Skeletal muscle cell (primary cell): ENCODE results near the gene VSIG10.
"Not testable (repeated sequence)": the region's sequence is repeated elsewhere in the genome, so short reads cannot be mapped to it uniquely, and the experiment has no call there.

Source experiments
- DNase-seq: peaks from one replicate; pipeline ENCODE4 v3.0.0-alpha.2; 2010; ENCODE audit warnings: low read depth
- H3K4me3 ChIP-seq: 2 replicates; pipeline ENCODE4 v1.5.1; 2011; ENCODE audit warnings: low read depth, mild to moderate bottlenecking, control low read depth, low read length, moderate library complexity

Gene VSIG10

DNA sequence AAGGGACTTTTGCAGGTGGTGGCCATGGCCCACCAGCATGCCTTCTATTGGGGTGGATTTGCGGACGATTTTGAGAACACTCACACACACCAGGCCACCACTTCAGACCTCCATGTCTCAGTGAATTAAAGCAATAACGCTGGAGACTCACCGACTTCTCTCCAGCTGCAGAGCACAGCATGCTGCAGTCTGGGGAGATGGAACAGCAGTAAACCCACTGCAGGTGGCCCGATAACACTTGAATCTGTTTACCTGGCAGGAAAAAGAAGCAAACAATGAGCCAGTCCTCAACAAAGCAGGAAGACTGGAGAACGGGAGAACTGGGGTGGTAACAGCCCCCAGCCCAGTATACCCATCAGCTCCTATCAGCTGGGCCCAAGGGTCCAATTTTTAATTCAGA, 65.7 kb downstream of the VSIG10 start:
- no peak overlapping the region for H3K4me3 ChIP-seq
- no peak for DNase-seq

DNA sequence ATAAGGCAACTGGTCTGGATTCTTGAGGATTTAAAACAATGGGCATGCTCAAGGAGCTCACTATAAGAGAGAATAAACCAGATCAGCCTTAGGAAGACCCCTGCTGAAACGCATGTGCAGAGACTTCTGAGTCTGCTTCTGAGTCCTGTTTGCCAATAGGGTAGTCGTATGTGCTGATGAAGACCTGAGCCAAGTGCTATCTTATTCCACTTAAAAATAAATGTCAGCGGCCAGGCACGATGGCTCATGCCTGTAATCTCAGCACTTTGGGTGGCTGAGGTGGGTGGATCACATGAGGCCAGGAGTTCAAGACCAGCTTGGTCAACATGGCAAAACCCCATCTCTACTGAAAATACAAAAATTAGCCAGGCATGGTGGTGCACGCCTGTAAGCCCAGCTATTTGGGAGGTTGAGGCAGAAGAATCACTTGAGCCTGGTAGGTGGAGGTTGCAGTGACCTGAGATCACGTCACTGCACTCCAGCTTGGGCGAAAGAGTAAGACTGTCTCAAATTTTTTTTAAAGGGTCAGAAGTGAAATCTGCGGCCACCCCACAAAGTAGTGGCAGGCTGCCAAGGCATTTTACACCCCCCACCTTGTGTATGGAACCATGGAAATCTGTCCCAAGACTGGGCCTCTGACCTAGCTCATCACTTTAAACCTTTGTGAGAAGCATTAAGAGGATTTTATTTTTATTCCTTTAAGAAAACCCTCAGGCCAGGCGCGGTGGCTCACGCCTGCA, 67.0 kb downstream of the VSIG10 start:
- no peak for DNase-seq
- H3K4me3 ChIP-seq: no peak overlapping the region

DNA sequence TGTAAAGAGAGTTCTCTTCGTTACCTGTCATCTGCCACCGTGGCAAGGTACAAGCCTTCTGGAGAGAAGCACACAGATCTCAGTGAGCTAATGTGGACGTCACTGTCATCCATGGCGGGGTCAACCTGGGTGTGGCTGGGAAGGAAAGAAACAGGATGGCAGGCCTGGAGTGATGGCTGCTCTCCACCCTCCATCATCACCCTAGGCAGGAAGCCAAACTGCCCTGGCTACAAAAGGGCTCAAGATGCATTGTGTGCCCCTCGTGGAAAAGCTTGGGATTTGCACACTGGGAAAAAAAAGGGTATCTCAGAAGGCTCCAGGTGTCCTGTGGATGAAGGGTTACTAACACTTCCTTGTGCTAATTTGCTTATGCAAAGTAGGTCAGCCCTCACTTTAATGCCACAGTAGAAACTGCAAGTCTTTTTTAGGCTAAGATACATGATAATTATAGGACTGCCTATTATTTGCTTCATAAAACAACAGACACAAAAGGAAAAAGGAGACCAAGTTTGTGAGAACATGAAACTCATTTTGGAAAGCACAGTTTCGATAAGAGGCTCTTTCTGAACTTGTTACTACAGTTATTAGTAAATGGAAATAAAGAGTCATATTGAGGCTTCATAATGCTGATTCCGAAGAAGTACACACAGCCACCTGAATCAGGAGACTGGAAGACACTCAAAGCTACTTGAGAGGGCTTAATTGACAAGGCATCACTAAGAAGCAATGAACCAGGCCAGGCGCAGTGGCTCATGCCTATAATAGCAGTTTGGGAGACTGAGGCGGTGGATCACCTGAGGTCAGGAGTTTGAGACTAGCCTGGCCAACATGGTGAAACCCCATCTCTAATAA, 68.4 kb downstream of the VSIG10 start:
- no peak overlapping the region for H3K4me3 ChIP-seq
- no peak for DNase-seq

GRCh38 chr12:118034429-118035189, 69.2 kb downstream of the VSIG10 start:
- H3K4me3 ChIP-seq: no peak overlapping the region
- no peak for DNase-seq

DNA sequence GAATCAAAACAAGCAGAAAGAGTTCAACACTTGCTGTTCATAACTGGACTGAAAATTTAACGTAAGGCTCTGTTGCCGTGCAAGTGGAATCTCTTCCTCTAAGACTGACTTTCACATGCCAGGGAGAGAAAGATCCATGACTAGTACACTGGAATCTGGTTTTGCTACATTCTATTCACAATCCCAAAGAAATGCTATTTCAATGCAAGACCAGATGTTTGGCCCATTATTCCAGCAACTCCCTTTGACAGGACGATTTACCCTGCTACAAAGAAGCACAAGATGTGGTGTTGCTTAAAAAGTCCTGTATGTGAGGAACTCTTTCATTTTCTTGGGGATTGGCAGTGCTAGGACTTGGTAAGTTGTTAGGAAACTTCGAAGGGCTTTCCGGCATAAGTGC, 69.9 kb downstream of the VSIG10 start:
- H3K4me3 ChIP-seq: no peak overlapping the region
- no peak for DNase-seq

DNA sequence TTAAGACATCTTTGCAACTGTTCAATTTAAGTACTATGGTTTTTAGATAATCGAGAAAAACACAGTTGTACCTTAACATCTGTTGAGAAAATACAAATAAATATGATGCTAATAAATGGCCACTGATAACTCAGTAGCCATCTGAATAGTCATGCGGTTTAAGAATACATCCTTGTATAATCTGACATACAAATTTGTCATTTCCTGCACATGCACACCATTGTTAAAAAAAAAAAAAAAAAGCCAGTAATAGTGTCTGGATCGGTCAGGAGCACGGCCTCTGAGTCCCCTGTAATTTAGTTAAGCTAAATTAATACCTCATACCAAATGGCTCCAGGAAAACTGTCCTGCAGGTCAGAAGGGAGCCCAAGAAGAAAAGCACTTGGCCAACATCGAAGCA, 70.5 kb downstream of the VSIG10 start:
- no peak for DNase-seq
- H3K4me3 ChIP-seq: no peak overlapping the region

GRCh38 chr12:118032188-118032587, 71.6 kb downstream of the VSIG10 start:
- DNase-seq: no peak
- H3K4me3 ChIP-seq: no peak overlapping the region

DNA sequence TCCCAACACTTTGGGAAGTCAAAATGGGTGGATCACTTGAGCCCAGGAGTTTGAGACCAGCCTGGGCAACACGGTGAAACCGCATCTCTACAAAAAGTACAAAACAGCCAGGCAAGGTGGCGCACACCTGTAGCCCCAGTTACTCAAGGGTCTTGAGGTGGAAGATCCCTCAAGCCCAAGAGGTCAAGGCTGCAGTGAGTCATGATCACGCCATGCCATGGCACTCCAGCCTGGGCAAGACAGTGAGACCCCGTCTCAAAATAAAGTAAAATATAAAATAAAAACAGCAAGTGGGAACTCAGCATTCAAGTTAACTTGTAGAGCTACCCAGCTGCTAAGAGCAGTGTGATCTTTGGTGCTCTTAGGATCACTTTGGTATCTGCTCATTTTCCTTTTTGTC, 74.6 kb downstream of the VSIG10 start:
- no peak for DNase-seq
- H3K4me3 ChIP-seq: no peak overlapping the region

GRCh38 chr12:118025168-118025567, 78.6 kb downstream of the VSIG10 start:
- no peak overlapping the region for H3K4me3 ChIP-seq
- no peak for DNase-seq

DNA sequence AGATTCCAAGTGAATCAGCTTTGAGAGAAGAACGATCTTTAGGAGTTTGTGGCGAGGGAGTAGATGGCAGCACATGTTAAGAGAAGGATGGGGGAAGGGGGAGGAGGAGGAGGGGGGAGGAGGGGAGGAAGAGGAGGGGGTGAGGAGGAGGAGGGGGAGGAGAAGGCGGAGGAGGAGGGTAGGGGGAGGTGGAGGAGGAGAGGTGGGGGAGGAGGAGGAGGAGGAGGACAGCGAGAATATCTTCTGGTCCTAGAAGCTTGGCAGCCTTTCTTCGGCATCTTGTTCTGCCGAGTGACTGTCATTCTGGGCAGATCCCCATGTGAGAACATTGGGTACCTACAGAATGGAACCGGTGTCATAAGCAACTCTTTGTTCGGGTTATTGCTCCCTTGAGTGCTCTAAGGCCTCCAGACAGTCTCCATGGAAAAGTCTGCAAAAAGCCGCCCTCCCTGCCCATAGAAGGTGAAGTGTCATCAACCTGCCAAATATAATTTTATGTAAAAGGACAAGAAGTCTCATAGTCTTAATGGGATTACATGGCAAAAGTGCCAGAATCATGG, 80.4 kb downstream of the VSIG10 start:
- no peak for DNase-seq
- no peak overlapping the region for H3K4me3 ChIP-seq

DNA sequence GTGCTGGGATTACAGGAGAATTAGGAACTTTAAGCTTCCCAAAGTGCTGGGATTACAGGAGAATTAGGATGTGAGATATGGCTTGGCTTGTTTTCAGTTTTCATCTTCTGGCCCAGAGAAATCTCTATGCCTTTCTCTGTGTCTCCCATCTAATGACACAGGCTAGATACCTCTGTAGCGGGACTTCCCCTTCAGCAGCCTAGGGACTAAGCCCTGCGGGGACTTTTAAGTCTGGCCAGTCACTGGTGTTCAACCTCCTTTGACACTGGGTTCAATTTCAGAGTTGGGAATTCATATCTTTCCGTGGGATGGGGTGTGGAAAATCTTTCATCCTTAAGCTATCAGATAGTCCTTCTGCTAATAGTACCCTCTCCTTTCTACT, 81.1 kb downstream of the VSIG10 start:
- no peak for DNase-seq
- H3K4me3 ChIP-seq: no peak overlapping the region

- DNase-seq, H3K4me3 ChIP-seq: not testable (repeated sequence)
These were observed 81.6 kb downstream of the VSIG10 start for GRCh38 chr12:118022097-118022727.

DNA sequence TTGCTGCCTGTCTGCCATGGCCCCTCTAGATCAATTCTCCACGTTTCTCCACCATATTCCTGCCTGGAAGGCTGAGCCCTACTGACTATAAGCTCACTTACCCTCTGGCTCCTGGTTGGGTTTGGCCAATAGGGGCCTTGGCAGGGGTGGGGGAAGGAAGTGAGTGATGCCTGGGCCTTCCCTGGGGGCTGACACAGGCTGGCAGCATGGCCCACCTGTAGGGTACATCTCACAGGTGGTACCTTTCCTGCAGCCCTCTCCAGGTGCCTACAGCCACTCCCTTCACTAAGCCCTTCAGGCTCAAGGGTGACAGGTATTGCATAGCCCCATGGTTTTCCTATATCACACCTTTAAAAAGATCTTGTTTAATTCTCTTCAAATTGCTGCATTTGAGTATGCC, 83.8 kb downstream of the VSIG10 start:
- H3K4me3 ChIP-seq: no peak overlapping the region

DNA sequence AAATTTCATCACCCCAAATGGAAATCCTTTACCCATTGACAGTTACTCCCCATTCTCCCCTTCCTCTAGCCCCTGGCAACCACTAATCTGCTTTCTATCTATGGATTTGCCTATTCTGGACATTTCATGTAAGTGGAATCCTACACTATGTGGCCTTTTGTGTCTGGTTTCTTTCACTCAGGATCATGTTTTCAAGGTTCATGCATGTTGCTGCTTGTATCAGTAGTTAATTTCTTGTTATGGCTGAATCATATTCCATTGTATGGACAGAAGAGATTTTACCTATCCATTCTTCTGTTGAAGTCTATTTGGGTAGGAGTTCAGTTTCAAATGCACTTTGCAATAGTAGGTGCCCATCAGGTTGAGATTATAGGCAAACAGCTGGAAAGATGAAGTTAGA, 85.9 kb downstream of the VSIG10 start:
- H3K4me3 ChIP-seq: no peak overlapping the region
- no peak for DNase-seq

More for the DNA sequence above, 83.8 kb downstream of the VSIG10 start:
- no peak for DNase-seq

DNA sequence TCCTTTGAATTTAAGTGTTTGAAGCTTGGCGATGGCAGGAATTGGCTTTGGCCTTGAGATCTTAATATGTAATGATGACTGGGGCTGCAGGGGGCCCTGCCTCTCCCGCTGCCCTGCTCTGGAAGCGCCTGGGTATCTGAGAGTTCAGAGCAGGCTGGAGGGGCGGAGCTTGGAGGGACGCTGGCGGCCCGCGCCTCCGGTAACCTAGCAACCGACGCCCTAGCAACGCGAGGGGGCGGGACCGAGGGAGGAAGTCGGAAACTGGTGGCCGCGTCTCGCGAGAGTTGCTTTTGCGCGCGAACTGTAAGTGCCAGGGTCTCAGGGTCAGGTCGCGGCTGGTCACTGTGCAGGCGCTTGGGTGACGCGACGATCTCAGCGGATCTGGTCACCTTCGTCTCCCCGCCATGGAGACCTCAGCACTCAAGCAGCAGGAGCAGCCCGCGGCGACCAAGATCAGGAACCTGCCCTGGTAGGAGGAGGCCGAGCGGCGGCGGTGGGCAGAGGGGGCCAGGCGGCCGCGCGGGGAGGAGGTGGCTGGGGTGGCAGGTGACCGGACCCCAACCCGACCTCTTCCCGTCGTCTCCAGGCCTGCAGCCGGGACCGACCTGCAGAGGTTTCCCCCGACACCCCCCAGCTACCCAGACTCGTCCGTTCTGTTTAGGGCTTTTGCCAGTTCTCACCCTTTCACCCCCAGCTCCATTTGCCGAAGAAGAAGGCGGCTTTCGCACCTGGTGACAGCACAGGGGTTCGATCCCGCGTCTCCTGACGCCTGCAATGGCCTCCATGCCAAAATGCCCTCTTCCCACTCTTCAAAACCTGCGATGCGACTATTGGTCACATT, 87.2 kb downstream of the VSIG10 start, which contains the start of gene RFC5:
Gene RFC5, plus strand, starts transcription at position 280 of the 841 bp plus-strand sequence. Its CDS starts 125 bp downstream, at position 405.
- peak; percentile 89 for DNase-seq
- peak within 1 kb of the TSS; percentile 74 for H3K4me3 ChIP-seq

GRCh38 chr12:118015944-118016343, 87.9 kb downstream of the VSIG10 start:
- peak overlapping the region; percentile 74 for H3K4me3 ChIP-seq
- DNase-seq: no peak

DNA sequence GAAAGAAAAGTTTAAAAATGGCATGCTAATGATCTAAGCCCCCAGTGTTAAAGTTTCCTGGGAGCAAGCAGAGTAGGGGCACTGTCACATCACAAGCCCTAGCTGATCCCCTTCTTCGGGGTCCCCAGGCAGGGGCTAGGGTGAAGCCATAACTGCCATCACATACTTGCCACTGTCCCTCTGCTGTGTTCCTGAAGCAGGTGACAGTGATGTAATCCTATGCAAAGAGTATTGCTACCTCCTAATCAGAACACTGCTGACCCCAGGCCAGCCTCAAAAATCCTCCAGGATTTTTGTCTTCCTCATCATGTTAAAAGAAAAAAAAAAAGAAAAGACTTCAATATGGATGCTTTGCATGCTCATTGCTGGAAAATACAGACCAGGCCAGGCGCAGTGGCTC, 88.5 kb downstream of the VSIG10 start:
- DNase-seq: no peak
- H3K4me3 ChIP-seq: no peak overlapping the region
